ENCODE measurements around the gene PCBP3.
A peak's percentile ranks its signal among the peaks of the same experiment; 100 is the strongest.
"Not testable (repeated sequence)": the region's sequence is repeated elsewhere in the genome, so short reads cannot be mapped to it uniquely, and the experiment has no call there.

Gene PCBP3

DNA sequence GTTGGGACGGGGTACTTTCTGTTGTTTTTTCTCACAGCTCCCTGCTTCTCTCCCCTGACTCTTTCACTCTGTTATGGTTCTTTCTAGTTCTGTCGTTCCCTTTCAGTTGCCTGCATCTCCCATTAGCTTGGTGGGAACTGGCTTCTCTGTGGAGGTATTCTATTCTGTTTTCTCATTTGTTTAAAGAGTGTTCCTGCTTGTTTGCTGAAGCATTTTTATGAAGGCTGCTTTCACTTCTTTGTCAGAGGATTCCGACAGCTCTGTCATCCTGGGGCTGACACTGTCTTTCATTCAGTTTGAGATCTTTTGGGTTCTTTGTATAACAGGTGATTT is 242.0 kb downstream of the PCBP3 start:
- no peaks in the 10 kb centered on the region for H3K36me3 ChIP-seq (ENCODE audit: control insufficient read depth in 2 of 2, insufficient read depth in 2 of 2, low read length in 2 of 2)

GRCh38 chr21:45885930-45886601 is 242.5 kb downstream of the PCBP3 start:
- not testable (repeated sequence) for H3K27me3 ChIP-seq (ENCODE audit: control insufficient read depth in 1 of 2, insufficient read depth in 2 of 2, low read length in 2 of 2); H3K4me3 ChIP-seq (ENCODE audit: low read length in 2 of 2); H3K36me3 ChIP-seq (ENCODE audit: control insufficient read depth in 2 of 2, insufficient read depth in 2 of 2, low read length in 2 of 2); H3K27ac ChIP-seq (ENCODE audit: low read length); H3K9ac ChIP-seq (ENCODE audit: low read length in 2 of 2); H3K9me3 ChIP-seq (ENCODE audit: control insufficient read depth in 2 of 2, low read length in 2 of 2)
- peaks cover 15% of the 10 kb centered on the region for H3K4me1 ChIP-seq (ENCODE audit: control insufficient read depth, insufficient read depth, low read length)

More for the DNA sequence above, 242.0 kb downstream of the PCBP3 start:
- peaks cover 0 to 2% of the 10 kb centered on the region in 2 donors for H3K27me3 ChIP-seq (ENCODE audit: control insufficient read depth in 1 of 2, insufficient read depth in 2 of 2, low read length in 2 of 2)
- H3K9ac ChIP-seq (ENCODE audit: low read length in 2 of 2): no peak overlapping the region
- H3K4me3 ChIP-seq (ENCODE audit: low read length in 2 of 2): no peak overlapping the region
- H3K9me3 ChIP-seq (ENCODE audit: control insufficient read depth in 2 of 2, low read length in 2 of 2): no peaks in the 10 kb centered on the region
- peaks cover 15% of the 10 kb centered on the region for H3K4me1 ChIP-seq (ENCODE audit: control insufficient read depth, insufficient read depth, low read length)
- H3K27ac ChIP-seq (ENCODE audit: low read length): no peak overlapping the region

GRCh38 chr21:45886610-45887026 is 243.1 kb downstream of the PCBP3 start:
- Histone ChIP-seq H3K27me3 (ENCODE audit: control insufficient read depth in 1 of 2, insufficient read depth in 2 of 2, low read length in 2 of 2) (peaks cover 0 to 2% of the 10 kb centered on the region in 2 donors), H3K4me3 (ENCODE audit: low read length in 2 of 2) (no peak overlapping the region), H3K9me3 (ENCODE audit: control insufficient read depth in 2 of 2, low read length in 2 of 2) (no peaks in the 10 kb centered on the region), H3K36me3 (ENCODE audit: control insufficient read depth in 2 of 2, insufficient read depth in 2 of 2, low read length in 2 of 2) (no peaks in the 10 kb centered on the region), H3K9ac (ENCODE audit: low read length in 2 of 2) (peak overlapping the region in 1 of 2 donors; percentile 10), H3K4me1 (ENCODE audit: control insufficient read depth, insufficient read depth, low read length) (peaks cover 15% of the 10 kb centered on the region), H3K27ac (ENCODE audit: low read length) (no peak overlapping the region)

DNA sequence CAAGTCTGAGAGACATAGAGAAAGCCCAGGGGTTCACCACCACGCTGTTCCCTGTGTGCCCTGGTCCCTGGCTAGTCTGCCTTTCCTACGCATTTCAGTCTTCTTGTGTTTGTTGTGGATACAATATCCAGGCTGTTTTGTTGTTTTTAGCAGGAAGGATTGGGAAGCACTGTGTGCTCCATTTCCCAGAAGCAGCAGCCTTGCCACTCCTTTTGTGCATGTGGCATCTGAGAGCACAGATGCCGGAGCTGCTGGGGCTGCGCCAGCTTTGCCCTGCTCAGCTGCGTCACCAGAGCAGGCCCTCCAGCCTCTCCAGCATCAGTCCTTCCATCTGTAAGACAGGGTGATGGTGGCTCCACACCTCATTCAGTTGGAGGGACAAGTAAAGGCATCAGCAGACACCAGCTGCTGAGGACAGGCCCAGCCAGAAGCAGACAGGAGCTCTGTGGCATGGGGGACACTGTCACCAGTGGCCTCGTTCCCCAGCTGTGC is 243.6 kb downstream of the PCBP3 start:
- Histone ChIP-seq H3K27me3 (ENCODE audit: control insufficient read depth in 1 of 2, insufficient read depth in 2 of 2, low read length in 2 of 2) (peaks cover 0 to 2% of the 10 kb centered on the region in 2 donors), H3K27ac (ENCODE audit: low read length) (peak overlapping the region; percentile 53), H3K4me3 (ENCODE audit: low read length in 2 of 2) (no peak overlapping the region), H3K9me3 (ENCODE audit: control insufficient read depth in 2 of 2, low read length in 2 of 2) (no peaks in the 10 kb centered on the region), H3K4me1 (ENCODE audit: control insufficient read depth, insufficient read depth, low read length) (peaks cover 15% of the 10 kb centered on the region), H3K36me3 (ENCODE audit: control insufficient read depth in 2 of 2, insufficient read depth in 2 of 2, low read length in 2 of 2) (no peaks in the 10 kb centered on the region), H3K9ac (ENCODE audit: low read length in 2 of 2) (peak overlapping the region in 1 of 2 donors; percentile 10)

GRCh38 chr21:45887788-45888187 is 244.3 kb downstream of the PCBP3 start:
- Histone ChIP-seq H3K27ac (ENCODE audit: low read length) (peak overlapping the region; percentile 53), H3K9me3 (ENCODE audit: control insufficient read depth in 2 of 2, low read length in 2 of 2) (no peaks in the 10 kb centered on the region), H3K4me1 (ENCODE audit: control insufficient read depth, insufficient read depth, low read length) (peaks cover 15% of the 10 kb centered on the region), H3K36me3 (ENCODE audit: control insufficient read depth in 2 of 2, insufficient read depth in 2 of 2, low read length in 2 of 2) (no peaks in the 10 kb centered on the region), H3K27me3 (ENCODE audit: control insufficient read depth in 1 of 2, insufficient read depth in 2 of 2, low read length in 2 of 2) (peaks cover 0 to 2% of the 10 kb centered on the region in 2 donors), H3K9ac (ENCODE audit: low read length in 2 of 2) (no peak overlapping the region), H3K4me3 (ENCODE audit: low read length in 2 of 2) (no peak overlapping the region)

DNA sequence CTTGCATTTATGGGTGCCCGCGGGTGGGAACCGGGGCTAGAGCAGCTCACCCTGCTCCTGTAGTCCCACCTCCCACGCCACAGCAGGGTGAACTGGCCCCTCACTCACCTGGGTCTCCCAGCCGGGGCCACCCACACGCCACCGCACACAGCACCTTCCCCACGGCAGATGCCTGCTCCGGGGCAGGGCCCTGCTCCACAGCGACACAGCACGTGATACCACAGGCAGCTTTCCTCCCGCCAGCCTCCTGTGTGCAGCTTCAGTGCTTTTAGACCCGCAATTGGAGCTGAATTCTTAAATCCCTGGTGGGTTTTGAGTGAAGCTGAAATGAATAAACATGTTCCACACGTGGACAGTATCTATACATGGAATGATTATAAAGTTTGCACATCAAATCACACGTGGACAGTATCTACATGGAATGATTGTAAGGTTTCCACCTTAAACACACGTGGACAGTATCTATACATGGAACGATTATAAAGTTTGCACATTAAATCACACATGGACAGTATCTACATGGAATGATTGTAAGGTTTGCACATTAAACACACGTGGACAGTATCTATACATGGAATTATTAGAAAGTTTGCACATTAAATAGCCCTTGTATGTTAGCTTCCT is 245.0 kb downstream of the PCBP3 start:
- Histone ChIP-seq H3K9ac (ENCODE audit: low read length in 2 of 2) (no peak overlapping the region), H3K27me3 (ENCODE audit: control insufficient read depth in 1 of 2, insufficient read depth in 2 of 2, low read length in 2 of 2) (peaks cover 0 to 2% of the 10 kb centered on the region in 2 donors), H3K4me3 (ENCODE audit: low read length in 2 of 2) (no peak overlapping the region), H3K27ac (ENCODE audit: low read length) (no peak overlapping the region), H3K9me3 (ENCODE audit: control insufficient read depth in 2 of 2, low read length in 2 of 2) (no peaks in the 10 kb centered on the region), H3K36me3 (ENCODE audit: control insufficient read depth in 2 of 2, insufficient read depth in 2 of 2, low read length in 2 of 2) (no peaks in the 10 kb centered on the region), H3K4me1 (ENCODE audit: control insufficient read depth, insufficient read depth, low read length) (peaks cover 15% of the 10 kb centered on the region)

DNA sequence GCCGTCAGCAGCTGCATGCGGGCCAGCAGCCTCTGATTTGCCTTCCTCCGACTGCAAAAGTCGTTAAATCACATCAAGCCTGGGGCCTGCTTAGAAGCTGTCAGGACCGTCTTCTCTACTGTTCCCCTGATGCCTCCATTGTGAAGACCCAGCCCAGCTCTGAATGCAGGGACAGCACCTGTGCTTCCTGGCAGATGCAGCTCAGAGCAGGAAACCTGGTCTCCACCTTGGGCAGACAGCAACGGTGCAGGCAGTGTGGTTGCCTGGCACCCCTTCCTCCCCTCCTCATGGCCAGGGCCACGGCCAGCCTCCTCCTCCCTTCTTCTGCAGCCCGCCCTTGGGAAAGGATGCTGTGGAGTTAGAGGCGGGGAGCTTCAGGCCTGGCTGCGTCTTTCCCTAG is 245.7 kb downstream of the PCBP3 start:
- H3K36me3 ChIP-seq (ENCODE audit: control insufficient read depth in 2 of 2, insufficient read depth in 2 of 2, low read length in 2 of 2): no peaks in the 10 kb centered on the region
- H3K27ac ChIP-seq (ENCODE audit: low read length): no peak overlapping the region
- H3K9ac ChIP-seq (ENCODE audit: low read length in 2 of 2): no peak overlapping the region
- H3K27me3 ChIP-seq (ENCODE audit: control insufficient read depth in 1 of 2, insufficient read depth in 2 of 2, low read length in 2 of 2): peaks cover 0 to 2% of the 10 kb centered on the region in 2 donors
- peaks cover 21% of the 10 kb centered on the region for H3K4me1 ChIP-seq (ENCODE audit: control insufficient read depth, insufficient read depth, low read length)
- no peak overlapping the region for H3K4me3 ChIP-seq (ENCODE audit: low read length in 2 of 2)
- H3K9me3 ChIP-seq (ENCODE audit: control insufficient read depth in 2 of 2, low read length in 2 of 2): no peaks in the 10 kb centered on the region

DNA sequence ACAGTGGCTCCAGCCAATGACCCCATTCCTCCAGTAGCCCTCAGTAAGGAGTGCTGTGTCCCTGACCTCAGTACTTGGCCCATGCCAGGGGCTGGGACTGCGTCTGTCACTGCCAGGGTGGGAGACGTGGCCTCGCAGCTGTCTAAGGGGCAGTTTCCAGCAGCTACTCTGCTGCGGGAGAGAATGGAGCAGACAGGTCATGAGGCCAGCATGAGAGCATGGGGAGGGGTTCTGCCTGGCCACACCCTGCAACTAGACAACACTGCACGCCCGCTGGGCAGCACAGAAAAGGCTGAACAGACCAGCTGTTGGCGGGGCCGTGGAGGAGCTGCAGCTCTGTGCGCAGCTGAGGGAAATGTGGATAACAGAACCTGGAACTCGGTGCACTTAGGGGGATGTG is 246.4 kb downstream of the PCBP3 start:
- H3K36me3 ChIP-seq (ENCODE audit: control insufficient read depth in 2 of 2, insufficient read depth in 2 of 2, low read length in 2 of 2): no peaks in the 10 kb centered on the region
- H3K27me3 ChIP-seq (ENCODE audit: control insufficient read depth in 1 of 2, insufficient read depth in 2 of 2, low read length in 2 of 2): peaks cover 0 to 2% of the 10 kb centered on the region in 2 donors
- H3K4me1 ChIP-seq (ENCODE audit: control insufficient read depth, insufficient read depth, low read length): peaks cover 25% of the 10 kb centered on the region
- H3K9me3 ChIP-seq (ENCODE audit: control insufficient read depth in 2 of 2, low read length in 2 of 2): no peaks in the 10 kb centered on the region
- no peak overlapping the region for H3K4me3 ChIP-seq (ENCODE audit: low read length in 2 of 2)
- no peak overlapping the region for H3K27ac ChIP-seq (ENCODE audit: low read length)
- H3K9ac ChIP-seq (ENCODE audit: low read length in 2 of 2): no peak overlapping the region

DNA sequence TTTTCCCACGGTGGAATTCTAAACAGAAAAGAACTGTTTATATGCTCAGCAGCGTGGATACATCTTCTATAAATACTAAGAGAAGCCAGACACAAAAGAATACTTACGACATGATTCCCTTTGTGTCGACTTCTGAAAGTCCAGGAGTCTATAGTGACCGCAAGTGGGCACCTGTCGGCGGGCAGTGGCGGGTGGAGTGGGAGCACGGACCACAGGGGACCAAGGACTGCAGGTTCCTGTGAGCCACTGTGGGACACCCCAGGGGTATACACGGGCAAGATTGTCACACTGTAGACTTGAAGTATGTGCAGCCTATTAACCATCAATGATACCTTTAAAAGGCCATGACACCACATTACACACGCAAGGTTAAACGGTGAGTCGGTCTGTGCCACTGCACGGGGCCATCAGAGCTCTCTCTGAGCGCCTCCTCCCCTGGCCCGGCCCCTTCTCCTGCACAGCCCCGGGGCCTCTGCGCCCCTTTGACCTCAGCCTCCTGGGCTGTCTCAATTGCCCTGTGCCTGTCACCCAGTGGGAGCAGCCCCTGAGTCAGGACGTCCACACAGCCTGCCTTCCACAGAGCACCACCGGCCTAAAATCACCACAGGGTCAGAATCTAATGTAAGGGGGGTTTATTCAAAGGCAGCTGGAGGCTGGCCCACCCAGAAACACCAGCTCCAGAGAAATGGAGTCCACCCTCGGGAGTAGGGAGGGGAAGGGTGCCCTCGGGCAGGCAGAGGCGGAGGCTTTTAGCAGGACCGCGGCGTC is 248.0 kb downstream of the PCBP3 start:
- H3K9me3 ChIP-seq (ENCODE audit: control insufficient read depth in 2 of 2, low read length in 2 of 2): no peaks in the 10 kb centered on the region
- H3K27ac ChIP-seq (ENCODE audit: low read length): no peak overlapping the region
- H3K4me3 ChIP-seq (ENCODE audit: low read length in 2 of 2): no peak overlapping the region
- peaks cover 0 to 2% of the 10 kb centered on the region in 2 donors for H3K27me3 ChIP-seq (ENCODE audit: control insufficient read depth in 1 of 2, insufficient read depth in 2 of 2, low read length in 2 of 2)
- no peaks in the 10 kb centered on the region for H3K36me3 ChIP-seq (ENCODE audit: control insufficient read depth in 2 of 2, insufficient read depth in 2 of 2, low read length in 2 of 2)
- H3K4me1 ChIP-seq (ENCODE audit: control insufficient read depth, insufficient read depth, low read length): peaks cover 24% of the 10 kb centered on the region
- H3K9ac ChIP-seq (ENCODE audit: low read length in 2 of 2): no peak overlapping the region

DNA sequence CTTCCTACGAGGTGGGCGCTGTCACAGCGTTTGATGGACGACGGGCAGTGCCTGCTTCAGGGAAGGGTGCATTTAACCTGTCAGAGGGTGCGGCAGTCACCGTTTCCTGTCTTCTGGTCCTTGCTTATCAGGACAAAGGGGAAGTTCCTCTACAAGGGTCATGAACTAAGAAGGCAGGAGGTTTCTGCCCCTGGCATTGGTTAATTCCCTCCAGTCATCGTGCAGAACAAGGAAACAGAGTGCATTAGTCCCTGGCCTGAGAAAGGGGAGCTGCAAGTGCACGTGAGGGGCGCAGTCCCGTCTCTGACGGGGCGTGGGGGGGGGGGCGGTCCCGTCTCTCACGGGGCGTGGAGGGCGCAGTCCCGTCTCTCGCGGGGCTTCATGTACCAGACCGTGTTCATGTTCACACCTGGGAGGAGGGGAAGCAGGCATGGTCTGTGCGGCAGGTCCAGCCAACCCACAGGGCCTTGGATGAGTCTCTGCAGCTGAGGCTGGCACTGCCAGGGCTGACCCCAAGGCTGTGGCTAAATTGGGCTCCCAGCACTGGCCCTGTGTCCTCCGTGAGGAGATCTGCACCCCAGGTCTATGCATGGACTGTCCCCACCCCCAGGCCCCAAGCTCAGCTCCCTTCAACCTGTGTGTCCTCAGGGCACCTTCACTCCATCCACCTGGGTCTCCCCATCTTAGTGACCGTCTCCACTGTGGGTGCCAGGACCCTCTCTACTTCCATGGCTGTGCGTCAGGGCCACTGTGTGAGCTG is 248.8 kb downstream of the PCBP3 start:
- H3K4me1 ChIP-seq (ENCODE audit: control insufficient read depth, insufficient read depth, low read length): peaks cover 17% of the 10 kb centered on the region
- no peak overlapping the region for H3K27ac ChIP-seq (ENCODE audit: low read length)
- H3K9ac ChIP-seq (ENCODE audit: low read length in 2 of 2): no peak overlapping the region
- no peak overlapping the region for H3K4me3 ChIP-seq (ENCODE audit: low read length in 2 of 2)
- no peaks in the 10 kb centered on the region for H3K36me3 ChIP-seq (ENCODE audit: control insufficient read depth in 2 of 2, insufficient read depth in 2 of 2, low read length in 2 of 2)
- no peaks in the 10 kb centered on the region for H3K9me3 ChIP-seq (ENCODE audit: control insufficient read depth in 2 of 2, low read length in 2 of 2)
- H3K27me3 ChIP-seq (ENCODE audit: control insufficient read depth in 1 of 2, insufficient read depth in 2 of 2, low read length in 2 of 2): peaks cover 0 to 2% of the 10 kb centered on the region in 2 donors
